Measurements from ENCODE around the gene PTPRT.

DNA sequence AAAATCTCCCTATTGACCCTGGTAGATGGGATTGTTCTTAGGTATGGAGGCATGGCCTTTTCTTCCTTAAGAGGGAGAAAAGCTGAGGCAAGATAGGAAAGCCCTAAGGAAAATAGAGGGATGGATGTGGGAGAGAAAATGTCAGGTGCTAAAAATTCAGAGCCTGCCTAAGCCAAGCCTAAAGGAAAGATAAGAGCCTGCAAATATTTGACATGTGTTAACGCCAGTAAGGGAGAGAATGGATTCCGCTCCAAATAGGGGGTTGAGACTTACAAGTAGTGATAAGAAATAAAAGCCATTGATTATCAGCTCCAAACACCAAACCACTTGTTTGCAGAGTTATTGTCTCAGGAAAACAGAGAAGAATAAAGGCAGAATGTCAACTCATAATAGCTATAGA lies 533.6 kb downstream of the PTPRT start:
- no peak for TF ChIP-seq EZH2 (IDR thresholded peaks at IDR 0.05)
- no peak for TF ChIP-seq POLR2AphosphoS5 (IDR thresholded peaks at IDR 0.05; ENCODE audit: borderline replicate concordance, low read depth, low read length)
